ENCODE results near the gene CLASP2.

Gene CLASP2

DNA sequence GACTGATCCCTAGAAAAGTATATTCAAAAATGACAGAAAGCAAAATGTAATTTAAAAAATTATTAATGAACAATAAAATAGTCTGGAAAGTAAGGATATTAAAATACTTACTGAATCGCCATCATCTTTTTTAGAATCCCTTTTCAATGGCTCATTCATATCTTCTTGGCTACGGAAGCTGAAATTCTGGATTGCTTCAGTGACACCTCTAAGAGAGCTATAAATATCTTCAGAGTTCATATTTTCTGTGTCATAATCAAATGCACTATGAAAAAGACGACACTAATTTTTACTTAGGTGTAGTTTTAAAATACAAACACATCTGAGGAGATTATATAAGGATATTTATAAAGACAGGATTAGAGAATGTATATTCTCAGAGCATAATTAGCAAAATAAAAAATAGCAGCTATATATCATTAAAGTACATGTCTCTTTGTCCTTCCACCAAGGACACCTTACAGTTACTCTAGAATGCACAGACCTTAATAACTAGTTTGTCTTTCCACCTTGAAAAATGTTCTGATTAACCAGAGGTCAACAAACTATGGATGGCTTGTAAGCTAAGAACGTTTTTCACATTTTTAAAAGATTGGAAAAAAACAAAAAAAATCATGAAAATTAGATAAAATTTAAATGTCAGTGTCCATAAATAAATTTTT, 179.2 kb downstream of the CLASP2 start:
- TF ChIP-seq, protein P1, sequence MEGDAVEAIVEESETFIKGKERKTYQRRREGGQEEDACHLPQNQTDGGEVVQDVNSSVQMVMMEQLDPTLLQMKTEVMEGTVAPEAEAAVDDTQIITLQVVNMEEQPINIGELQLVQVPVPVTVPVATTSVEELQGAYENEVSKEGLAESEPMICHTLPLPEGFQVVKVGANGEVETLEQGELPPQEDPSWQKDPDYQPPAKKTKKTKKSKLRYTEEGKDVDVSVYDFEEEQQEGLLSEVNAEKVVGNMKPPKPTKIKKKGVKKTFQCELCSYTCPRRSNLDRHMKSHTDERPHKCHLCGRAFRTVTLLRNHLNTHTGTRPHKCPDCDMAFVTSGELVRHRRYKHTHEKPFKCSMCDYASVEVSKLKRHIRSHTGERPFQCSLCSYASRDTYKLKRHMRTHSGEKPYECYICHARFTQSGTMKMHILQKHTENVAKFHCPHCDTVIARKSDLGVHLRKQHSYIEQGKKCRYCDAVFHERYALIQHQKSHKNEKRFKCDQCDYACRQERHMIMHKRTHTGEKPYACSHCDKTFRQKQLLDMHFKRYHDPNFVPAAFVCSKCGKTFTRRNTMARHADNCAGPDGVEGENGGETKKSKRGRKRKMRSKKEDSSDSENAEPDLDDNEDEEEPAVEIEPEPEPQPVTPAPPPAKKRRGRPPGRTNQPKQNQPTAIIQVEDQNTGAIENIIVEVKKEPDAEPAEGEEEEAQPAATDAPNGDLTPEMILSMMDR (IDR thresholded peaks at IDR 0.05; ENCODE audit: insufficient read depth, missing control alignments): no peak
- DNase-seq (ENCODE audit: insufficient read length, low spot score) (no peak), FAIRE-seq (no peak)

GRCh38 chr3:33537133-33537532, 180.9 kb downstream of the CLASP2 start:
- DNase-seq (ENCODE audit: insufficient read length, low spot score) (no peak), FAIRE-seq (no peak)
- TF ChIP-seq, protein P1 (IDR thresholded peaks at IDR 0.05; ENCODE audit: insufficient read depth, missing control alignments): no peak

DNA sequence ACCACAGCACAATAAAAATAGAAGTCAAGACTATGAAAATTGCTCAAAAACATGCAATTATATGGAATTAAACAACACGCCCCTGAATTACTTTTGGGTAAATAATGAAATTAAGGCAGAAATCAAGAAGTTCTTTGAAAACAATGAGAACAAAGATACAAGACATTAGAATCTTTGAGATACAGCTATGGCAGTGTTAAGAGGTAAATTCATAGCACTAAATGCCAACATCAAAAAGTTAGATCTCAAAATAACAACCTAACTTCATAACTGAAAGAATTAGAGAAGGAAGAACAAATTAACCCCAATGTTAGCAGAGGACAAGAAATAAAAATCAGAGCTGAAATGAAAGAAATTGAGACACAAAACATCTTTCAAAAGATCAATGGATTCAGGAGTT, 191.3 kb downstream of the CLASP2 start:
- FAIRE-seq: no peak
- DNase-seq (ENCODE audit: insufficient read length, low spot score): no peak
- TF ChIP-seq, protein P1 (IDR thresholded peaks at IDR 0.05; ENCODE audit: insufficient read depth, missing control alignments): no peak

DNA sequence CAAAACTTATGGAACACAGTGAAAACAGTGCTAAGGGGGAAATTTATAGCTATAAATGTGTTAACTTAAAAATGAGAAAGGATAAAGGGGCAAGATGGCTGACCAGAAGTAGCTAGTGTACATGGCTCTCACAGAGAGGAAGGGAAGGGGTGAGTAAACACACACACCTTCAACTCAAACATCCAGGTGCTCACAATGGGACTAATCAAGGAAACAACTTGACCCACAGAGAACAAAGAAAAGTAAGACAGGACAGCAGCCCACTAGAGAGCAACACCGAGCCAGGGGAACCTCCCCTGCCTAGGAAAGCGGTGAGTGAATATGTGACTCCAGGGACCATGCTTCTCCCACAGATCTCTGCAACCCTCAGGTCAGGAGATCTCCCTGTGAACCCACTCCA, 192.8 kb downstream of the CLASP2 start:
- TF ChIP-seq, protein P1 (IDR thresholded peaks at IDR 0.05; ENCODE audit: insufficient read depth, missing control alignments): no peak
- DNase-seq (ENCODE audit: insufficient read length, low spot score) (no peak), FAIRE-seq (no peak)

DNA sequence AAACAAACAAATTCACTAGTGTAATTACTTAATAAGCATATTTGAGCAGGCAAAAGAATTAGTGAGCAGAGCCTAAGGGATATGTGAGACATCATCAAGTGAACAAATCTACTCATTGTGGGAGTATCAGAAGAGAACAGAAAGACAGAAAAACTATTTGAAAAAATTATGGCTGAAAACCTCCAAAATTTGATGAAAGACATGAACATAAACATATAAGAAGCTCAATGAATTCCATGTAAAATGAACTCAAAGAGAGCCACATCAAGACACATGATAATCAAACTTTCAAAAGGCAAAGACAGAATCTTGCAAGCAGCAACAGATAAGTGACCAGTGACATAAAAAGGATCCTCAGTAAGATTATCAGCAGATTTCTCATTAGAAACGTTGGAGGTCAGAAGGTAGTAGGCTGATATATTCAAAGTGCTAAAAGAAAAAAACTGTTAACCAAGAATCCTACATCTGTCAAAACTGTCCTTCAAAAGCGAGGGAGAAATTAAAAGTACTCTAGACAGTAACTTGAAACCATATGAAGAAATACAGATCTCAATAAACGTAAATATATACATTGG, 194.9 kb downstream of the CLASP2 start:
- no peak for FAIRE-seq
- TF ChIP-seq, protein P1 (IDR thresholded peaks at IDR 0.05; ENCODE audit: insufficient read depth, missing control alignments): no peak
- DNase-seq (ENCODE audit: insufficient read length, low spot score): no peak

DNA sequence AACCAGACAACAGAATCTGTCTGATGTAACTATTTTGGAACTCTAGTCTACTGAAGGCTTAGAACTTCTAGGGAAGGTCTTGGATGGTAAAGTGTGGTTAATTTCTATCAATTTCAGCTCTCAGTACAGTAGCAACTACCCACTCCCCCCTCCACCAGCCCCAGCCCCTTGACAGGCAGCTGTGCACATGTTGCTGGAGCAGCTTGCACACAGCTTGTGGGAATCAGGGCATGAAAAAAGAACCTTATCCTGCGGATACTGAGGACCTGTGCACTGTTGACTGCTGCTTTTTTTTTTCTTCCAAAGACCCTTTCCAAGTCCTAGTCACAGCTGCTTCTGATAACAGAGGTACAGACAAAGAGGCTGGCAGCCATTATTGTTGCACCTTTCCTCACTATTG, 196.3 kb downstream of the CLASP2 start:
- FAIRE-seq: no peak
- DNase-seq (ENCODE audit: insufficient read length, low spot score): no peak
- TF ChIP-seq, protein P1 (IDR thresholded peaks at IDR 0.05; ENCODE audit: insufficient read depth, missing control alignments): no peak

DNA sequence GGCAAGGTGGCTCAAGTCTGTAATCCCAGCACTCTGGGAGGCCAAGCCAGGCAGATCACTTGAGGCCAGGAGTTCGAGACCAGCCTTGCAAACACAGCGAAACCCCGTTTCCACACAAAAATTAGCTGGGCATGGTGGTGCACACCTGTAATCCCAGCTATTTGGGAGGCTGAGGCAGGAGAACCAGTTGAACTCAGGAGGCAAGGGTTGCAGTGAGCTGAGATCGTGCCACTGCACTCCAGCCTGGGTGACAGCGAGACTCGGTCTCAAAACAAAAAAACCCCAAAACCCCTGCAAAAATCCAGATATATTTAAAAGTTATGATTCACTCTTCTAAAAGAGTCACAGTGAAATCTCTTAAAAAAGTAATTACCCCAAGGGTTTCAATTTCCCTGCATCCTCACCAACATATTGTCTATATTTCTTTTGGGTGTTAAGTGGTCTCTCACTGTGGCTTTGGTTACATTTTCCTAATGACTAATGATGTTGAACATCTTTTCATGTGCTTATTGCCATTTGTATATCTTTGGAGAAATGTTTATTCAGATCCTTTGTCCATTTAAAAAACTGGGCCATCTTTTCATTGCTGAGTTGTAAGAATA, 204.7 kb downstream of the CLASP2 start:
- TF ChIP-seq, protein P1 (IDR thresholded peaks at IDR 0.05; ENCODE audit: insufficient read depth, missing control alignments): no peak
- no peak for FAIRE-seq
- no peak for DNase-seq (ENCODE audit: insufficient read length, low spot score)

Measured in D721Med (cell line).